Nephron progenitor cell (in vitro differentiated cells): ENCODE data around the gene CXCR5.
"Not testable (repeated sequence)": the region's sequence is repeated elsewhere in the genome, so short reads cannot be mapped to it uniquely, and the experiment has no call there.

Experiments used
- DNase-seq: peaks from one replicate; pipeline ENCODE4 v3.0.0; 2021
- H3K27ac Mint-ChIP-seq: 2 replicates; pipeline ENCODE4 v1.8.0; 2021; ENCODE audit warnings: mild to moderate bottlenecking, moderate library complexity, mixed read lengths
- H3K27me3 Mint-ChIP-seq: 2 replicates; pipeline ENCODE4 v1.8.0; 2021; ENCODE audit warnings: mild to moderate bottlenecking, low read depth, mixed read lengths; ENCODE audit not compliant: poor library complexity
- H3K36me3 Mint-ChIP-seq: 2 replicates; pipeline ENCODE4 v1.8.0; 2021; ENCODE audit warnings: low read depth, mixed read lengths
- H3K4me1 Mint-ChIP-seq: 2 replicates; pipeline ENCODE4 v1.8.0; 2021; ENCODE audit warnings: mixed read lengths
- H3K4me3 Mint-ChIP-seq: 2 replicates; pipeline ENCODE4 v1.8.0; 2021; ENCODE audit warnings: mild to moderate bottlenecking, moderate library complexity, mixed read lengths
- H3K9me3 Mint-ChIP-seq: 2 replicates; pipeline ENCODE4 v1.8.0; 2021; ENCODE audit warnings: mild to moderate bottlenecking, moderate library complexity, mixed read lengths
- CTCF ChIP-seq: fragments of 200-600 bp; sonication (generic); IDR thresholded peaks from 2 replicates; pipeline ENCODE4 v1.5.0; 2021; ENCODE audit warnings: antibody characterized with exemption

CXCR5 gene

GRCh38 chr11:118842369-118842768 lies 41.3 kb upstream of the CXCR5 start:
- no peaks in the 10 kb centered on the region for H3K9me3 Mint-ChIP-seq
- H3K36me3 Mint-ChIP-seq = no peaks in the 10 kb centered on the region
- peaks cover 5% of the 10 kb centered on the region for H3K4me1 Mint-ChIP-seq
- TF ChIP-seq CTCF = no peak
- H3K4me3 Mint-ChIP-seq = no peak overlapping the region
- peaks cover 7% of the 10 kb centered on the region for H3K27me3 Mint-ChIP-seq
- H3K27ac Mint-ChIP-seq = no peak overlapping the region
- DNase-seq = no peak

- H3K4me3 Mint-ChIP-seq, H3K27ac Mint-ChIP-seq, H3K4me1 Mint-ChIP-seq, DNase-seq, H3K27me3 Mint-ChIP-seq, H3K36me3 Mint-ChIP-seq, H3K9me3 Mint-ChIP-seq: not testable (repeated sequence)
Observed at GRCh38 chr11:118842843-118843242, 40.8 kb upstream of the CXCR5 start.

GRCh38 chr11:118843565-118843964 lies 40.1 kb upstream of the CXCR5 start:
- no peak for DNase-seq
- no peaks in the 10 kb centered on the region for H3K9me3 Mint-ChIP-seq
- no peaks in the 10 kb centered on the region for H3K36me3 Mint-ChIP-seq
- TF ChIP-seq CTCF = no peak
- H3K4me3 Mint-ChIP-seq = no peak overlapping the region
- peaks cover 5% of the 10 kb centered on the region for H3K4me1 Mint-ChIP-seq
- H3K27me3 Mint-ChIP-seq = peaks cover 7% of the 10 kb centered on the region
- H3K27ac Mint-ChIP-seq = no peak overlapping the region

GRCh38 chr11:118845369-118845768 lies 38.3 kb upstream of the CXCR5 start:
- H3K27ac Mint-ChIP-seq = no peak overlapping the region
- no peak for DNase-seq

GRCh38 chr11:118846181-118846935 lies 37.3 kb upstream of the CXCR5 start:
- peak; percentile 7 for DNase-seq
- Mint-ChIP-seq H3K27ac (no peak overlapping the region), H3K9me3 (no peaks in the 10 kb centered on the region), H3K4me3 (no peak overlapping the region), H3K27me3 (peaks cover 5% of the 10 kb centered on the region), H3K36me3 (no peaks in the 10 kb centered on the region), H3K4me1 (peaks cover 5% of the 10 kb centered on the region)
- TF ChIP-seq CTCF = no peak

More at GRCh38 chr11:118845369-118845768, 38.3 kb upstream of the CXCR5 start:
- Mint-ChIP-seq H3K4me3 (no peak overlapping the region), H3K4me1 (peaks cover 5% of the 10 kb centered on the region), H3K9me3 (no peaks in the 10 kb centered on the region), H3K27me3 (peaks cover 7% of the 10 kb centered on the region), H3K36me3 (no peaks in the 10 kb centered on the region)
- no peak for TF ChIP-seq CTCF

GRCh38 chr11:118849825-118850224 lies 33.9 kb upstream of the CXCR5 start:
- DNase-seq = no peak
- Mint-ChIP-seq H3K36me3 (no peaks in the 10 kb centered on the region), H3K4me1 (peaks cover 10% of the 10 kb centered on the region), H3K27me3 (peaks cover 7% of the 10 kb centered on the region), H3K27ac (no peak overlapping the region), H3K9me3 (no peaks in the 10 kb centered on the region), H3K4me3 (no peak overlapping the region)
- TF ChIP-seq CTCF = no peak
